ENCODE data around the gene GRIP1.

- no peak for TF ChIP-seq CTCF (conservative IDR thresholded peaks at IDR 0.05; ENCODE audit: low read depth in 2 of 2)
- no peak for TF ChIP-seq EZH2 (IDR thresholded peaks at IDR 0.05; ENCODE audit: low read depth, unreplicated experiment)
- TF ChIP-seq JUNB (IDR thresholded peaks at IDR 0.05; ENCODE audit: unreplicated experiment): no peak
- TF ChIP-seq POLR2AphosphoS5 (IDR thresholded peaks at IDR 0.05; ENCODE audit: low read depth): no peak
- TF ChIP-seq REST (IDR thresholded peaks at IDR 0.05; ENCODE audit: unreplicated experiment): no peak
- no peak for TF ChIP-seq EZH2phosphoT487 (IDR thresholded peaks at IDR 0.05; ENCODE audit: unreplicated experiment)
Measured at GRCh38 chr12:66456612-66457011, 222.3 kb downstream of the GRIP1 start.
